H1 (cell line): ENCODE measurements around the gene ZNF506. TPM values are rescaled to one million over a fixed set of nuclear protein-coding genes. Genes with fewer than 3 reads are reported as not detected.
A peak's percentile ranks its signal among the peaks of the same experiment; 100 is the strongest.

Source experiments
- CHD1 ChIP-seq: IDR thresholded peaks from 2 replicates; pipeline ENCODE4 v1.6.1; 2012; ENCODE audit warnings: low read depth, low read length, improper control_type of control experiment
- EZH2 ChIP-seq: fragments of 200-600 bp; sonication (generic); IDR thresholded peaks from 2 replicates; pipeline ENCODE4 v1.7.1; 2012; ENCODE audit warnings: low read depth, mild to moderate bottlenecking, moderate library complexity, low read length, inconsistent platforms; ENCODE audit not compliant: severe bottlenecking
- KDM1A ChIP-seq: fragments of 200-600, 300-600 bp; sonication (generic); IDR thresholded peaks from 2 replicates; pipeline ENCODE4 v1.7.1; 2016; ENCODE audit warnings: mild to moderate bottlenecking, low read length, borderline replicate concordance
- POLR2AphosphoS5 ChIP-seq: IDR thresholded peaks from 2 replicates; pipeline ENCODE4 v1.6.1; 2011; ENCODE audit warnings: low read depth, low read length
- SUZ12 ChIP-seq: fragments of 200-600 bp; sonication (generic); IDR thresholded peaks from 2 replicates; pipeline ENCODE4 v1.6.1; 2012; ENCODE audit warnings: mild to moderate bottlenecking, inconsistent platforms, low read length, moderate library complexity, mixed read lengths
- TAF7 ChIP-seq: optimal IDR thresholded peaks from 2 replicates; pipeline ENCODE3; 2011; ENCODE audit warnings: low read depth, mild to moderate bottlenecking, inconsistent platforms, low read length, moderate library complexity, borderline replicate concordance
- TCF12 ChIP-seq: IDR thresholded peaks from 2 replicates; pipeline ENCODE4 v1.6.1; 2011; ENCODE audit warnings: low read depth, mild to moderate bottlenecking, low read length
- TEAD4 ChIP-seq: IDR thresholded peaks from 2 replicates; pipeline ENCODE4 v1.6.1; 2012; ENCODE audit warnings: low read depth, low read length, inconsistent platforms, mixed read lengths
- polyA plus RNA-seq, 7 experiments: library from polyadenylated mRNA; depleted of rRNA in 3 of 7; stranded (reverse) in 5 of 7; unstranded in 2 of 7; fragments of >200 nt in 5 of 7; fragments of 200-250 nt in 2 of 7; gene quantifications; 1 replicate in 5 of 7; 2 replicates in 1 of 7; 4 replicates in 1 of 7; pipeline versions ENCODE4 v1.2.1 to v1.2.3, GENCODE V29; 2011 to 2013; ENCODE audit warnings: missing spikeins in 2 of 7, mixed read lengths in 2 of 7
- total RNA-seq: library from RNA; stranded (reverse); fragmentation: NEBNext Ultra II Directional; extraction: Animal tissue kit (Norgen Biotek cat#: 25700); gene quantifications from 2 replicates; pipeline ENCODE4 v1.2.1, GENCODE V29; 2021
- TF ChIP-seq, protein P1 (sequence below): fragments of 300-600 bp; sonication (generic); IDR thresholded peaks from 2 replicates; pipeline ENCODE4 v1.7.1; 2012; ENCODE audit warnings: low read length, moderate library complexity, mild to moderate bottlenecking, inconsistent platforms; ENCODE audit not compliant: insufficient replicate concordance

Gene ZNF506
- total and polyA plus RNA-seq, 2 of the 8 experiments (the other 6 are each of a cell fraction or from before 2014, with no cell fraction given) = 4.5 to 8.3 TPM

DNA sequence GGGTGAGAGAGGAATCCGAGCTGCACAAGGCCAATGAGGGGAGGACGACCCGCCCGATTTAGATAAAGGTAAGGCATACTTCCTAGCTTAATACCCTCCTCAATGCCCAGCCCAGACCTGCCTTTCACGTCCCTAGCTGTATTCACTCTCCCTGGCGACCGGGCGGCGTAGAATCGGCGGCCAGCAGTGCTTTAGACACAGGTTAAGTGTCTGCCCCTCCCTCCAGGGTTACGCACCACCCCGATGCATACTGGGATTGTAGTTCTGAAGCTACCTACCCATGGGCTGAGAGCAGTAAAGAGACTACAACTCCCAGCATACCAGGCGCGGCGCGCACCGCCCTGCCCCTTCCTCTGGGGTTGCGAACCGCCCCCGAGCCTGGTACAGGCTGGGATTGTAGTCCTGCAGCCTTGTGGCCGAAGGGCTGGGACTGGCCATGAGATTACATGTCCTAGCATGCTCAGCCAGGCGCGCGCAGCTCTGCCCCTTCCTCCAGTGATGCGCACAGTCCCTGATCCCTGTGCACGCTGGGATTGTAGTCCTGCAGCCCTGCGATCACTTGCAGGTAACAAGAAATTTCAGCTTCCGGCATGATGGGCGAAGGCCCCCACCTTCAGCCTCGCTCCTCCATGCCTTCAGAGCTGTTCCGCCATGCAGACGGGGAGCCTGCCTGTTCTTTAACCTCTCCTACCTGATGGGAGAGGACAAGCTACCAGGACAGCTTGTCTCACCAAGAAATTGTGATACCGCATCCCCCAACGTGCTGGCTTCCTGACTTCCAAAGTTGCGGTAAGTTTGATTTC, 45.1 kb downstream of the ZNF506 start (continued):
- TF ChIP-seq TAF7 (no peak), KDM1A (no peak), TEAD4 (0 out of 2 replicates have a peak, but pooled peaks have one; percentile 49), SUZ12 (no peak), TCF12 (no peak), EZH2 (no peak), POLR2AphosphoS5 (peak; percentile 80), CHD1 (no peak)
- TF ChIP-seq, protein P1, sequence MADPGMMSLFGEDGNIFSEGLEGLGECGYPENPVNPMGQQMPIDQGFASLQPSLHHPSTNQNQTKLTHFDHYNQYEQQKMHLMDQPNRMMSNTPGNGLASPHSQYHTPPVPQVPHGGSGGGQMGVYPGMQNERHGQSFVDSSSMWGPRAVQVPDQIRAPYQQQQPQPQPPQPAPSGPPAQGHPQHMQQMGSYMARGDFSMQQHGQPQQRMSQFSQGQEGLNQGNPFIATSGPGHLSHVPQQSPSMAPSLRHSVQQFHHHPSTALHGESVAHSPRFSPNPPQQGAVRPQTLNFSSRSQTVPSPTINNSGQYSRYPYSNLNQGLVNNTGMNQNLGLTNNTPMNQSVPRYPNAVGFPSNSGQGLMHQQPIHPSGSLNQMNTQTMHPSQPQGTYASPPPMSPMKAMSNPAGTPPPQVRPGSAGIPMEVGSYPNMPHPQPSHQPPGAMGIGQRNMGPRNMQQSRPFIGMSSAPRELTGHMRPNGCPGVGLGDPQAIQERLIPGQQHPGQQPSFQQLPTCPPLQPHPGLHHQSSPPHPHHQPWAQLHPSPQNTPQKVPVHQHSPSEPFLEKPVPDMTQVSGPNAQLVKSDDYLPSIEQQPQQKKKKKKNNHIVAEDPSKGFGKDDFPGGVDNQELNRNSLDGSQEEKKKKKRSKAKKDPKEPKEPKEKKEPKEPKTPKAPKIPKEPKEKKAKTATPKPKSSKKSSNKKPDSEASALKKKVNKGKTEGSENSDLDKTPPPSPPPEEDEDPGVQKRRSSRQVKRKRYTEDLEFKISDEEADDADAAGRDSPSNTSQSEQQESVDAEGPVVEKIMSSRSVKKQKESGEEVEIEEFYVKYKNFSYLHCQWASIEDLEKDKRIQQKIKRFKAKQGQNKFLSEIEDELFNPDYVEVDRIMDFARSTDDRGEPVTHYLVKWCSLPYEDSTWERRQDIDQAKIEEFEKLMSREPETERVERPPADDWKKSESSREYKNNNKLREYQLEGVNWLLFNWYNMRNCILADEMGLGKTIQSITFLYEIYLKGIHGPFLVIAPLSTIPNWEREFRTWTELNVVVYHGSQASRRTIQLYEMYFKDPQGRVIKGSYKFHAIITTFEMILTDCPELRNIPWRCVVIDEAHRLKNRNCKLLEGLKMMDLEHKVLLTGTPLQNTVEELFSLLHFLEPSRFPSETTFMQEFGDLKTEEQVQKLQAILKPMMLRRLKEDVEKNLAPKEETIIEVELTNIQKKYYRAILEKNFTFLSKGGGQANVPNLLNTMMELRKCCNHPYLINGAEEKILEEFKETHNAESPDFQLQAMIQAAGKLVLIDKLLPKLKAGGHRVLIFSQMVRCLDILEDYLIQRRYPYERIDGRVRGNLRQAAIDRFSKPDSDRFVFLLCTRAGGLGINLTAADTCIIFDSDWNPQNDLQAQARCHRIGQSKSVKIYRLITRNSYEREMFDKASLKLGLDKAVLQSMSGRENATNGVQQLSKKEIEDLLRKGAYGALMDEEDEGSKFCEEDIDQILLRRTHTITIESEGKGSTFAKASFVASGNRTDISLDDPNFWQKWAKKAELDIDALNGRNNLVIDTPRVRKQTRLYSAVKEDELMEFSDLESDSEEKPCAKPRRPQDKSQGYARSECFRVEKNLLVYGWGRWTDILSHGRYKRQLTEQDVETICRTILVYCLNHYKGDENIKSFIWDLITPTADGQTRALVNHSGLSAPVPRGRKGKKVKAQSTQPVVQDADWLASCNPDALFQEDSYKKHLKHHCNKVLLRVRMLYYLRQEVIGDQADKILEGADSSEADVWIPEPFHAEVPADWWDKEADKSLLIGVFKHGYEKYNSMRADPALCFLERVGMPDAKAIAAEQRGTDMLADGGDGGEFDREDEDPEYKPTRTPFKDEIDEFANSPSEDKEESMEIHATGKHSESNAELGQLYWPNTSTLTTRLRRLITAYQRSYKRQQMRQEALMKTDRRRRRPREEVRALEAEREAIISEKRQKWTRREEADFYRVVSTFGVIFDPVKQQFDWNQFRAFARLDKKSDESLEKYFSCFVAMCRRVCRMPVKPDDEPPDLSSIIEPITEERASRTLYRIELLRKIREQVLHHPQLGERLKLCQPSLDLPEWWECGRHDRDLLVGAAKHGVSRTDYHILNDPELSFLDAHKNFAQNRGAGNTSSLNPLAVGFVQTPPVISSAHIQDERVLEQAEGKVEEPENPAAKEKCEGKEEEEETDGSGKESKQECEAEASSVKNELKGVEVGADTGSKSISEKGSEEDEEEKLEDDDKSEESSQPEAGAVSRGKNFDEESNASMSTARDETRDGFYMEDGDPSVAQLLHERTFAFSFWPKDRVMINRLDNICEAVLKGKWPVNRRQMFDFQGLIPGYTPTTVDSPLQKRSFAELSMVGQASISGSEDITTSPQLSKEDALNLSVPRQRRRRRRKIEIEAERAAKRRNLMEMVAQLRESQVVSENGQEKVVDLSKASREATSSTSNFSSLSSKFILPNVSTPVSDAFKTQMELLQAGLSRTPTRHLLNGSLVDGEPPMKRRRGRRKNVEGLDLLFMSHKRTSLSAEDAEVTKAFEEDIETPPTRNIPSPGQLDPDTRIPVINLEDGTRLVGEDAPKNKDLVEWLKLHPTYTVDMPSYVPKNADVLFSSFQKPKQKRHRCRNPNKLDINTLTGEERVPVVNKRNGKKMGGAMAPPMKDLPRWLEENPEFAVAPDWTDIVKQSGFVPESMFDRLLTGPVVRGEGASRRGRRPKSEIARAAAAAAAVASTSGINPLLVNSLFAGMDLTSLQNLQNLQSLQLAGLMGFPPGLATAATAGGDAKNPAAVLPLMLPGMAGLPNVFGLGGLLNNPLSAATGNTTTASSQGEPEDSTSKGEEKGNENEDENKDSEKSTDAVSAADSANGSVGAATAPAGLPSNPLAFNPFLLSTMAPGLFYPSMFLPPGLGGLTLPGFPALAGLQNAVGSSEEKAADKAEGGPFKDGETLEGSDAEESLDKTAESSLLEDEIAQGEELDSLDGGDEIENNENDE = no peak
